Activated CD8-positive, alpha-beta T cell treated with anti-CD3 and anti-CD28 coated beads, Interleukin-2, amount 10 ng/mL, durations not matched to agents 7 days and 5 days (primary cell): Measurements from ENCODE around the gene BTBD9. TPM values are rescaled to one million over a fixed set of nuclear protein-coding genes. Genes with fewer than 3 reads are reported as not detected.

ENCODE experiments used
- ATAC-seq: fragments of 150-1000 bp; cut with Tn5 transposase; one replicate; pipeline ENCODE4 v1.10.0; 2021; ENCODE audit warnings: moderate library complexity
- CTCF ChIA-PET: fragments of 350-600 bp; sonication (Branson Sonifier 250); formaldehyde crosslinking; loops from one replicate; lab custom pipeline; 2021; ENCODE audit warnings: antibody characterized with exemption; lab: Charles Lee
- POLR2A ChIA-PET: fragments of 350-600 bp; sonication (Branson Sonifier 250); formaldehyde crosslinking; loops from one replicate; lab custom pipeline; 2021; ENCODE audit warnings: antibody characterized with exemption; lab: Charles Lee
- DNase-seq: peaks from one replicate; pipeline ENCODE4 v3.0.0-alpha.2; 2020
- H3K27ac Mint-ChIP-seq: one replicate; pipeline ENCODE4 v1.8.0; 2021; ENCODE audit warnings: mild to moderate bottlenecking, mixed read lengths
- H3K27me3 Mint-ChIP-seq: one replicate; pipeline ENCODE4 v1.8.0; 2021; ENCODE audit warnings: low read depth, mixed read lengths
- H3K36me3 Mint-ChIP-seq: one replicate; pipeline ENCODE4 v1.8.0; 2021; ENCODE audit warnings: low read depth, mixed read lengths
- H3K4me1 Mint-ChIP-seq: one replicate; pipeline ENCODE4 v1.8.0; 2021; ENCODE audit warnings: low read depth, mixed read lengths
- H3K4me3 Mint-ChIP-seq: one replicate; pipeline ENCODE4 v1.8.0; 2021; ENCODE audit warnings: mild to moderate bottlenecking, mixed read lengths
- H3K9me3 Mint-ChIP-seq: one replicate; pipeline ENCODE4 v1.8.0; 2022; ENCODE audit warnings: mixed read lengths; ENCODE audit not compliant: insufficient read depth
- total RNA-seq, 2 experiments: library from RNA; stranded (reverse); gene quantifications; one replicate each; pipeline ENCODE4 v1.2.3, GENCODE V29; 2021

BTBD9 gene
- total RNA-seq, 2 experiments from 2014 or later = 9.4 to 12.4 TPM

DNA sequence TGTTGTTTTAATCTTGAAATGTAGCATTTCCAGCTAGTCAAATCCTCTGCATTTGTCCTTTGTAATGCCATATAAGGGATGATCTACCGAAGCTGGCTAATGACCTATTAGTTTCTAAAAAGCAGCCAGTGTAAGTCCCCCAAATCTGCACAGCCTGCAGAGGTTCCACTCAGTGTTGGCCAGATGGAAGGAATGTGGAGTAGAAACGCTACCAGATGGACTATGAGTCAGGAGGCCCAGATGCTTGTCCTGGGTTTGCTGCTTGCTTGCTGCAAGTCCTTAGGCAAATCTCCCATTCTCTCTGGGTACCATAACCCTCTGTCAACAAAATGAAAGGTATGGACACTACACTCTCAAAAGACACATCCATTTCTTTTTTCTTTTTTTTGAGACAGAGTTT lies 149.8 kb downstream of the BTBD9 start:
- Mint-ChIP-seq H3K9me3 (no peaks in the 10 kb centered on the region), H3K4me3 (no peak overlapping the region), H3K27me3 (no peaks in the 10 kb centered on the region), H3K27ac (no peak overlapping the region), H3K36me3 (no peaks in the 10 kb centered on the region), H3K4me1 (peaks cover 2% of the 10 kb centered on the region)
- ChIA-PET POLR2A (no interaction called here), CTCF (no interaction called here)
- DNase-seq (no peak), ATAC-seq (no peak)

- Mint-ChIP-seq H3K4me3 (no peak overlapping the region), H3K27me3 (no peaks in the 10 kb centered on the region), H3K36me3 (no peaks in the 10 kb centered on the region), H3K9me3 (no peaks in the 10 kb centered on the region), H3K4me1 (peaks cover 2% of the 10 kb centered on the region), H3K27ac (no peak overlapping the region)
- ChIA-PET POLR2A (interaction anchor here (0.6 kb wide), 1 partner anchor 699 kb away, joined by 3 read pairs; no protein-coding TSS in a partner anchor), CTCF (interaction anchor here (1.5 kb wide), 1 partner anchor 454 kb away, joined by 4 read pairs; no protein-coding TSS in a partner anchor)
- DNase-seq = no peak
- no peak for ATAC-seq
Measured at GRCh38 chr6:38487423-38487822, 152.3 kb downstream of the BTBD9 start.

GRCh38 chr6:38485488-38485887 lies 154.2 kb downstream of the BTBD9 start:
- DNase-seq (no peak), ATAC-seq (no peak)
- ChIA-PET POLR2A (no interaction called here), CTCF (interaction anchor here (0.7 to 1.1 kb wide), 3 partner anchors 9 to 452 kb away, joined by 3 to 6 read pairs (median 3); no protein-coding TSS in a partner anchor)
- Mint-ChIP-seq H3K4me3 (no peak overlapping the region), H3K27me3 (no peaks in the 10 kb centered on the region), H3K9me3 (no peaks in the 10 kb centered on the region), H3K4me1 (no peaks in the 10 kb centered on the region), H3K27ac (no peak overlapping the region), H3K36me3 (no peaks in the 10 kb centered on the region)

DNA sequence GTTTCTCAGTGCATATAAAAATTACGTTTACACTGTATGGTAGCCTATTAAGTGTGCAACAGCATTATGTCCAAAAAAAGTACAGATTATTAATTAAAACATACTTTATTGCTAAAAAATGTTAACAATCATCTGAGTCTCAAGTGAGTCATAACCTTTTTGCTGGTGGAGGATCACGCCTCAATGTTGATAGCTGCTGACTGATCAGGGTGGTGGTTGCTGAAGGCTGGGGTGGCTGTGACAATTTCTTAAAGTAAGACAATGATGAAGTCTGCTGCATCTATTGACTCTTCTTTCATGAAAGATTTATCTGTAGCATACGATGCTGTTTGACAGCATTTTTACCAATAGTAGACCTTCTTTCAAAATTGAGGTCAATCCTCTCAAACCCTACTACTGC lies 155.1 kb downstream of the BTBD9 start:
- ChIA-PET POLR2A (no interaction called here), CTCF (interaction anchor here (1.1 to 7.0 kb wide), 3 partner anchors 9 to 451 kb away, joined by 3 to 36 read pairs (median 6); no protein-coding TSS in a partner anchor)
- Mint-ChIP-seq H3K27ac (no peak overlapping the region), H3K27me3 (no peaks in the 10 kb centered on the region), H3K4me1 (no peaks in the 10 kb centered on the region), H3K36me3 (no peaks in the 10 kb centered on the region), H3K9me3 (no peaks in the 10 kb centered on the region), H3K4me3 (no peak overlapping the region)
- no peak for ATAC-seq
- no peak for DNase-seq

DNA sequence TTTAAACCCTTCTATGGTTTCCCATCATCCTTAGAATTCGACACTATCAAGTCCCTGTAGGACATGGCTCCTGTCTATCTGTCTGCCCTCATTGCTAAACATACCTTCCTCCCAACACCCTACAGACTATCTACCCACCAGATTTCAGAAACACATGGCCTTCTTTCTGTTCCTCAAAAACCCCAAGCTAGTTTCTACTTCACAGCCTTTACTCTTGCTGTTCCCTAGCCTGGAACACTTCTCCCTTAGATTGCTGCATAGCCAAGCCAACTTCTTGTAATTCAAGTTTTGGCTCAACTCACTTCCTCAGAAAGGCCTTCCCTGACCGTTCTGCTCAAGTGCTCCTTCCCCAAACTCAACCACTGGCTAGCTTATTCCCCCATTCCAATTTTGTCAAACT lies 156.2 kb downstream of the BTBD9 start:
- DNase-seq (no peak), ATAC-seq (no peak)
- no peaks in the 10 kb centered on the region for H3K9me3 Mint-ChIP-seq
- H3K4me3 Mint-ChIP-seq = no peak overlapping the region
- no peaks in the 10 kb centered on the region for H3K27me3 Mint-ChIP-seq
- CTCF ChIA-PET = interaction anchor here (7.0 kb wide), 1 partner anchor 11 kb away, joined by 36 read pairs; no protein-coding TSS in a partner anchor
- no peak overlapping the region for H3K27ac Mint-ChIP-seq
- POLR2A ChIA-PET = no interaction called here
- no peaks in the 10 kb centered on the region for H3K4me1 Mint-ChIP-seq
- no peaks in the 10 kb centered on the region for H3K36me3 Mint-ChIP-seq

DNA sequence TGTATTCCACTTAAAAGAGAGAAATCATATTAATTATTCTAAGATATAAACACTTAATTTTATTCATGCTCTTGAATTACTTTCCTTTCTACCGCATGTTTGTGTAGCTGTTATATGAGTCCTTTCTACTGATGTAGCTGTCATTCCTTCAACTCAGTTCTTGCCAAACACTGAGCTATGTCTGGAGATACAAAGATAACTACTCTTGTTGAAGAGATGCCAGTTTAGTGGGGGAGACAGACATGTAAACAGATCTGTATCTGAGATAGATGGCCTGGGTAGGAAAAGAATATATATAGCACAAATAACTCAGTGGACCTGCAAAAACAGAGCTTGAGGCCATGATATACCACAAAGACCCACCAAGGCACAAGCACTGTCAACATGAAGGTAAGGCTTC lies 157.3 kb downstream of the BTBD9 start:
- Mint-ChIP-seq H3K9me3 (no peaks in the 10 kb centered on the region), H3K36me3 (no peaks in the 10 kb centered on the region), H3K4me1 (peaks cover 7% of the 10 kb centered on the region), H3K27me3 (no peaks in the 10 kb centered on the region), H3K27ac (no peak overlapping the region), H3K4me3 (no peak overlapping the region)
- CTCF ChIA-PET = interaction anchor here (7.0 kb wide), 1 partner anchor 12 kb away, joined by 36 read pairs; no protein-coding TSS in a partner anchor
- DNase-seq (no peak), ATAC-seq (no peak)
- POLR2A ChIA-PET = interaction anchor here (0.6 kb wide), 1 partner anchor 173 kb away, joined by 6 read pairs; no protein-coding TSS in a partner anchor

GRCh38 chr6:38481851-38482250 lies 157.9 kb downstream of the BTBD9 start:
- DNase-seq (no peak), ATAC-seq (no peak)
- no peaks in the 10 kb centered on the region for H3K36me3 Mint-ChIP-seq
- H3K27me3 Mint-ChIP-seq = no peaks in the 10 kb centered on the region
- H3K4me1 Mint-ChIP-seq = peaks cover 13% of the 10 kb centered on the region
- H3K27ac Mint-ChIP-seq = no peak overlapping the region
- H3K9me3 Mint-ChIP-seq = no peaks in the 10 kb centered on the region
- no peak overlapping the region for H3K4me3 Mint-ChIP-seq
- ChIA-PET POLR2A (no interaction called here), CTCF (interaction anchor here (7.0 kb wide), 1 partner anchor 13 kb away, joined by 36 read pairs; no protein-coding TSS in a partner anchor)

DNA sequence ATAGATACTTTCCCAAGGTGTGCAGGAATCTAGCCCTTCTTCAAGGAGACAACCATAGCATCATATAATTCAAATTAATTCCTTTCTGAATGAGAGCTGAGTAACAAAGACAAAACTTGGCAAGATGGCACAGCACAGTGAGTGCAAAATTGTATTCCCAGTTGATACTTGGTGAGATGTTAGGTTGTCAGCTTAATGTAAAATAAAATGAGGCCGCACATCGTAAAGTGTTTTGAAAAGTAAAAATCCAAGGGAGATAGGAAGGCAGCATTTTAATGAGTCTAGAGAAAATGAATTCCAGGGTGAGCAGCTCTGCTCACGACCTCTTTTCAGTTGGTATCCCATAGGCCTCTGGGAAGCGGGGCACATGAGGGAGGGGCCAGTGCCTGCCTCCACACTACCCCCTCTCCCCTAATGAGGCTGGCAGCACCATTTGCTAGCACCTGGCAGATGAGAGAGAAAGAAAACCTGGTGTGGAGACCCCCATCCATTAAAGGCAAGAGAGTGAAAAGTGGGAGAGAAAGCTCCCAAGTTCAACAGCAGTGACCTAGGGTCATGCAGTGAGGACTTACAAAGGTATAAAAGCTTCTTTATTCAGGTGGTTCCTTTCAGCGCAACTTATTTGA lies 158.4 kb downstream of the BTBD9 start:
- Mint-ChIP-seq H3K4me1 (peaks cover 14% of the 10 kb centered on the region), H3K36me3 (no peaks in the 10 kb centered on the region), H3K4me3 (no peak overlapping the region), H3K27ac (no peak overlapping the region), H3K27me3 (no peaks in the 10 kb centered on the region), H3K9me3 (no peaks in the 10 kb centered on the region)
- POLR2A ChIA-PET = no interaction called here
- ATAC-seq (no peak), DNase-seq (no peak)
- CTCF ChIA-PET = interaction anchor here (7.0 kb wide), 1 partner anchor 13 kb away, joined by 36 read pairs; no protein-coding TSS in a partner anchor

DNA sequence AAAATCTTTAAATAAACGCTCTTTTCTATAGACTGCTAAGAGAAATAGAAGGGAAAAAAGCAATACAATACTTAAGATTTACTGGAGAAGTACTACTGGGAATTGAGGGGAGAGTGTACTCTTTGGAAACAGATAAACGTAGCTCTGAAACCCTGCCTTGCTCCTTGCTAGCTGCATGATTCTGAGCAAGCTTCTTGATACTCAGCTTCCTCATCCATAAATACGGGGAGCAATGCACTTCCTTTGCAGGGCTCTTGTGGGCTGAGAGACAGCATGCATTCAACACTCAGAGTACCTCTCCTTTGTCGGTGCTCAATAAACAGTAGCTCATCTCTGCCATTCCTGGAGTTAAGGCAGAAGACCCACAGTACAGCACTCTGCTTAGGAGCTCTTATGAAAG lies 159.7 kb downstream of the BTBD9 start:
- no peak for DNase-seq
- H3K36me3 Mint-ChIP-seq = no peaks in the 10 kb centered on the region
- H3K9me3 Mint-ChIP-seq = no peaks in the 10 kb centered on the region
- H3K4me3 Mint-ChIP-seq = no peak overlapping the region
- H3K27ac Mint-ChIP-seq = no peak overlapping the region
- ChIA-PET POLR2A (no interaction called here), CTCF (interaction anchor here (7.0 kb wide), 1 partner anchor 14 kb away, joined by 36 read pairs; no protein-coding TSS in a partner anchor)
- ATAC-seq = no peak
- H3K4me1 Mint-ChIP-seq = peaks cover 14% of the 10 kb centered on the region
- no peaks in the 10 kb centered on the region for H3K27me3 Mint-ChIP-seq

GRCh38 chr6:38479331-38479730 lies 160.4 kb downstream of the BTBD9 start:
- Mint-ChIP-seq H3K4me3 (no peak overlapping the region), H3K4me1 (peaks cover 14% of the 10 kb centered on the region), H3K27ac (no peak overlapping the region), H3K27me3 (no peaks in the 10 kb centered on the region), H3K36me3 (no peaks in the 10 kb centered on the region), H3K9me3 (no peaks in the 10 kb centered on the region)
- no peak for ATAC-seq
- no peak for DNase-seq
- POLR2A ChIA-PET = interaction anchor here (0.6 kb wide), 1 partner anchor 779 kb away, joined by 3 read pairs; no protein-coding TSS in a partner anchor
- CTCF ChIA-PET = interaction anchor here (1.5 to 7.0 kb wide), 2 partner anchors 13 to 15 kb away, joined by 5 to 36 read pairs; no protein-coding TSS in a partner anchor

GRCh38 chr6:38477680-38478260 lies 162.0 kb downstream of the BTBD9 start:
- peaks cover 2% of the 10 kb centered on the region for H3K36me3 Mint-ChIP-seq
- no peak overlapping the region for H3K4me3 Mint-ChIP-seq
- no peaks in the 10 kb centered on the region for H3K27me3 Mint-ChIP-seq
- CTCF ChIA-PET = interaction anchor here (0.6 to 7.0 kb wide), 3 partner anchors 15 to 217 kb away, joined by 3 to 36 read pairs (median 5); no protein-coding TSS in a partner anchor
- H3K4me1 Mint-ChIP-seq = peaks cover 14% of the 10 kb centered on the region
- POLR2A ChIA-PET = no interaction called here
- DNase-seq = no peak
- no peak for ATAC-seq
- no peaks in the 10 kb centered on the region for H3K9me3 Mint-ChIP-seq
- no peak overlapping the region for H3K27ac Mint-ChIP-seq

DNA sequence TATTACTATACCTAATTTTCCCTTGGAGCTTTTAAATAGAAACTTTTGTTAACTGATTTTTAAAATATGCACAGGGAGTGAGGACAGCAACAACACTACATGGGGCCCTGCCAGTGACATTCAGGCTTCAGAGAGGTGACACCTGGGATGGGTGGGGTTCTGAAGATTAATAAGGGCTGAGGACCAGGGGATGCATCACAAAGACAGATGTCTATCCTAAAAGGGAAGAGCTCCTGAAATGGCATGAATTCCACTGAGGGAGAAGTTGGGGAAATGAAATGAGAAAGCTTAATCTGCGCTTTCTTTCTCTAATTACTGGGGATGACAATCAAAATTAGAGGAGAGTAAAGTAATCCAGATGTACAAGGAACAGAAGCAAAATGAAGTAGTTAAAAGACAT lies 162.8 kb downstream of the BTBD9 start:
- Mint-ChIP-seq H3K27me3 (no peaks in the 10 kb centered on the region), H3K4me3 (no peak overlapping the region), H3K4me1 (peaks cover 14% of the 10 kb centered on the region), H3K9me3 (no peaks in the 10 kb centered on the region), H3K36me3 (peaks cover 2% of the 10 kb centered on the region), H3K27ac (no peak overlapping the region)
- no peak for ATAC-seq
- ChIA-PET POLR2A (no interaction called here), CTCF (no interaction called here)
- no peak for DNase-seq
